ENCODE measurements around the gene RRP15.

The RRP15 gene

GRCh38 chr1:218355278-218355677 is 70.2 kb downstream of the RRP15 start:
- TF ChIP-seq CTCF (IDR thresholded peaks at IDR 0.05; ENCODE audit: low read depth, low read length, missing control alignments) = no peak
- DNase-seq (ENCODE audit: low read depth) = no peak

GRCh38 chr1:218357211-218357892 is 72.3 kb downstream of the RRP15 start:
- no peak for TF ChIP-seq CTCF (IDR thresholded peaks at IDR 0.05; ENCODE audit: low read depth, low read length, missing control alignments)
- DNase-seq (ENCODE audit: low read depth) = no peak
- no peak overlapping the region for H3K4me3 ChIP-seq (ENCODE audit: low read depth, low read length)

More at GRCh38 chr1:218355278-218355677, 70.2 kb downstream of the RRP15 start:
- no peak overlapping the region for H3K4me3 ChIP-seq (ENCODE audit: low read depth, low read length)

- TF ChIP-seq CTCF (IDR thresholded peaks at IDR 0.05; ENCODE audit: low read depth, low read length, missing control alignments) = no peak
- H3K4me3 ChIP-seq (ENCODE audit: low read depth, low read length) = no peak overlapping the region
- DNase-seq (ENCODE audit: low read depth) = no peak
Observed at GRCh38 chr1:218357893-218358232, 72.8 kb downstream of the RRP15 start.

GRCh38 chr1:218361298-218362065 is 76.4 kb downstream of the RRP15 start:
- no peak overlapping the region for H3K4me3 ChIP-seq (ENCODE audit: low read depth, low read length)
- no peak for DNase-seq (ENCODE audit: low read depth)
- TF ChIP-seq CTCF (IDR thresholded peaks at IDR 0.05; ENCODE audit: low read depth, low read length, missing control alignments) = no peak

- TF ChIP-seq CTCF (IDR thresholded peaks at IDR 0.05; ENCODE audit: low read depth, low read length, missing control alignments) = no peak
- no peak overlapping the region for H3K4me3 ChIP-seq (ENCODE audit: low read depth, low read length)
- no peak for DNase-seq (ENCODE audit: low read depth)
Observed at GRCh38 chr1:218362418-218363076, 77.5 kb downstream of the RRP15 start.

GRCh38 chr1:218363141-218363540 is 78.0 kb downstream of the RRP15 start:
- no peak for TF ChIP-seq CTCF (IDR thresholded peaks at IDR 0.05; ENCODE audit: low read depth, low read length, missing control alignments)
- H3K4me3 ChIP-seq (ENCODE audit: low read depth, low read length) = no peak overlapping the region
- DNase-seq (ENCODE audit: low read depth) = no peak

Measured in GM12864 (cell line).